Measurements from ENCODE around the gene WNT10A.

- TF ChIP-seq CTCF (IDR thresholded peaks at IDR 0.05) (no peak), ZFX (IDR thresholded peaks at IDR 0.05; ENCODE audit: borderline replicate concordance) (no peak)
Measured at GRCh38 chr2:218865999-218866398, 14.7 kb upstream of the WNT10A start.

Data from 22Rv1 (cell line).